ENCODE data around the gene PAFAH2.

Gene PAFAH2

DNA sequence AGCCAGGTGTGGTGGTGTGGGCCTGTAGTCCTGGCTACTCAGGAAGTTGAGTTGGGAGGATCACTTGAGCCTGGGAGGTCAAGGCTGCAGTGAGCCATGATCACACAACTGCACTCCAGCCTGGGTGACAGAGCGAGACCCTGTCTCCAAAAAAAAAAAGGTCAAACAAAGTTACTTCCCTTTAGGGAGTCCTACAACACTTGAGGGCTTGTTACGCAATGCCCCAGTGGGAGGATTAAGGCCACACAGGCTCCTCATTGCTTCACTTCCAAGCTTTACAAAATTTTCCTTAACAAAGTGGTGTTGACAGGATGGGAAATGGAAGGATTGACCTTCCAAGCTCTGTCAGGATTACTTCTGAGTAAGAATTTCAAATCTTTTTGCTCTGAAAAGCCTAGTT, 17.5 kb upstream of the PAFAH2 start:
- no peak for DNase-seq

DNA sequence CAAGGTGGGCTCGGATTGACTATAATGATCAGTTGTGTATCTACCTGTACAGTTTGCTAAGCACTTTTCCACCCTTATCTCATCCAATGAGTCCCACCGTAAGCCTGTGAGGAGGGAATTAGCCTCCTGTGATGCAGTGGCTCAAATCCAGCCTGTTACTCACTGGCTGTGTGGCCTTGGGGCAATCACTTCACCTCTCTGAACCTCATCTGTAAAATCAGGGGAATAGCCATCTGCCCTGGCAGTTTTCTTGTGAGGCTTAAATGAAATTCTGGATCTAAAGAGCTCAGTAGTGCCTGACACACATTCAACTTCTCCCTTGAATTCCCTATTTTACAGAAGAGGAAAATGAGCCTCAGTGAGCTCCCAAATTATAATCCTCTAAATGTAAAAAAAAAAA, 16.3 kb upstream of the PAFAH2 start:
- DNase-seq, result no peak

DNA sequence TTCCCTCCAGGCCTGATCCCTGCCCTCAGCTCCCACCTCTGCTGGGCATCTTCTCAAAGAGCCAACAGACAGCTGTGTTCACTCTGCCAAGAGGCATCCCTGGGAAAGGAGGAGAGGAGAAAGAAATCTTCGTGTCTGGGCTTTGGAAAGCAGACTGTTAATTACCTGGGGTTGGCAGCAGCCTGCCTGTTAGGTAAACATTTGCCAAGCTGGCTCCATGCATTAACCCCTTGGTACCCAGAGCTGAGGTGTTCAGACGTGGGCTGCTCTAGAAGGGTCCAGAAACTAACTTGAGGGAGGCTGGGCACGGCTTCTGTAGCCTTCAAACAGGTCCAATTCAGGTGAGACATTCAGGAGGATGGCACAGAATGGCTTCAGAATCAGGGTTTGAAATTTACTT, 15.0 kb upstream of the PAFAH2 start:
- DNase-seq, result no peak

DNA sequence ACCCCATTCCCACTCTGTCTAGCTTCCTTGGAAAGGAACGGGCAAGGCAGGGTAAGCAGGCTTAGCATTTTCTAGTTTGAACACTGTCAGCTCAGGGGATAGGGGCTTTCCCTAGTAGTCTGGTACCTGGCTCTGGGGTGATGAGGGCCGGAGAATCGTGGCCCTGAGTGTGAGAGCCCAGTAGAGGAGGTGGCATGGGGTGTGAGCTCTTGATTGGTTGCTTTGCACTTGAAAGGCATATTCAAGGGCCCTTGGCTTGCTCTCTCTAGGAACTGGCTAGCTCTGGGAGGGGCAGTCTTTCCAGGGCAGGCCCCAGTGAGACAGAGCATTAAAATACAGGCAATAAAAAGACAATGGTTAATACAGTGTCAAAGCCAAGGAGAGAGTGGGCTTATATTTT, 13.0 kb upstream of the PAFAH2 start:
- DNase-seq, result no peak

DNA sequence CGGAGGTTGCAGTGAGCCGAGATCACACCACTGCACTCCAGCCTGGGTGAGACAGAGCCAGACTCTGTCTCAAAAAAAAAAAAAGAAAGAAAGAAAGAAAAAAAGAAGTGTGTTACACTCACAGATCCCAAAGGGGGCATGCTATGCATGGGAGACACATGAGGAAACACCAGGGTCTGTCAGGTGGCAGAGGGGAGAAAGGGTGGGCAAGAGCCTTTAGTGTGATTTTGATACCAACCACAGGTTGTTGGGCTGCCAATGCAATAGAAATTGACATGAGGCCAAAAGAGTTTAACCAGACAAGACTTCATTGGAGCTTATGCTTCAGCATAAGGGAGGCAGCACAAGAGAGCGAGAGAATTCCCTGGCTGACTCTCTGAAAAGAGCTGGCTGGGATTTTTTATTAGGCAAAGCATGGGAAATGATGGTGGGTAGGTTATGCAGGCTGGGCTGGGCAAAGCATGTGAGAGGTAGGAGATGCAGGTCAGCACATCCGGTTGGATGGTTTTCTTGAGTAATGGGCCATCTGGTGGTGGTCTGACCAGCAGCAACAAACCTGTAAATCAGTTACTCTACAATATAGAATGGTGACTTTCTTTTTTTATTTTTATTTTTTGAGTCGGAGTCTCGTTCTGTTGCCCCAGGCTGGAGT, 12.1 kb upstream of the PAFAH2 start:
- DNase-seq, result no peak

DNA sequence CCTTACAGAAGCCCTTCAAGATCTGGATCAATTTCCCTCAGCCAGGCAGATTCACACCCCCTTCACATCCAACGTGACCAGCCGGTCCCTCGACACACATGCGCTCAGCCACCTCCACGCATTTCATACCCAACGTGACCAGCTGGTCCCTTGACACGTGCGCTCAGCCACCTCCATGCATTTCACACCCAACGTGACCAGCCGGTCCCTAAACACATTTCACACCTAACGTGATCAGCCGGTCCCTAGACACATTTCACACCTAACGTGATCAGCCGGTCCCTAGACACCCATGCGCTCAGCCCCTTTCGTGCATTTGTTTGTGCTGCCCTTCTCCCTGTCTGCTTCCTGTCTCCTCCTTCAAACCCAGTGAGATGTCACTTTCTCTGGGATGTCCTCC, 8.8 kb upstream of the PAFAH2 start:
- DNase-seq, result no peak

DNA sequence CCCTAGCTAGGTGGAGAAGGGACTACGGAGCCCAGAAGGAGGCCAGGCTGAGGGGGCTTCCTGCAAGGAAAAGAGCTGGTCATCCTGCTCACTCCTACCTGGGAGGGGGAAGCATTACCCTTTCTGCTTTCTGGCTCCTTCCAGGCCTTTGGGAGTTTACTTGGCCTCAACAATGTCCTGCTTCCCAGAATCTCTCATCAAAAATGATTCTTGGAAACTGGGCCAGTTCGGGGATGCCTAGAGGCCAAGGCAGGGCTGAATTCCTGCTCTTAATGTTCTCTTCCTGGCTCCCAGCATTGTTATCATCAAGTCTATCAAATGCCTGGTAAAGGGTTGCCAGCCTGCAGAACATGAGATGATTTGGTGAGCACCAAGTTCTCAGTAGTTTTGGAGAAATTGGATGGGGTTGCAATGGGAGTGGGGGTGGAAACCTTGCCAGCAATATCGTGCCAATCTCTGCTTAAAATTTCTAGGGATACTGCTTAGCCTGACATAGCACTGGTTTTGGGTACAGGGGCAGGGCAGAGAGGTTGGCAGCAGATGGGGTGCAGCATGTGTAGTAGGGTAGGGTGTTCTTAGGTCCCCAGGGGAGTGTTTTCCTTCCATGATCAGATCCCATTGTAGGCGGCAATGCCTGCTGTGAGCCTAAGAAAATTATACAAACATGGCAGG, 7.7 kb upstream of the PAFAH2 start:
- DNase-seq, result no peak

DNA sequence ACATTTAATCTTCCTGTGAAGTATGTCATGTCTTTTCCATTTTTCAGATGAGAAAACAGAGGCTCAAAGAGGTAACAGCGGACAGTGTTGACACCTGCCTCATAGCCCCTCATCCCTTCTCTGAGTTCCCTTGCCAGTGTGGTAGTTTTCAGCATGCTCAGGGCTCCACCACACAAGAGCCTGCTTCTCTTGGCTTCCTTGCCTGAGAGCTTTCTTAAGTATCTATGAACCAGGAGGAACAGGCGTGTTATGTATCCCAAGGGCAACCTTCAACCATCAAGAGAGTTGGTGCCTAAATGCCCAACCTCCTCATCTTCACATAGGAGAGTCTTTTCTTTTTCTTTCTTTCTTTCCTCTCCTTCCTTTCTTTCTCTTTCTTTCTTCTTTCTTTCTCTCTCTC, 5.9 kb upstream of the PAFAH2 start:
- no peak for DNase-seq

DNA sequence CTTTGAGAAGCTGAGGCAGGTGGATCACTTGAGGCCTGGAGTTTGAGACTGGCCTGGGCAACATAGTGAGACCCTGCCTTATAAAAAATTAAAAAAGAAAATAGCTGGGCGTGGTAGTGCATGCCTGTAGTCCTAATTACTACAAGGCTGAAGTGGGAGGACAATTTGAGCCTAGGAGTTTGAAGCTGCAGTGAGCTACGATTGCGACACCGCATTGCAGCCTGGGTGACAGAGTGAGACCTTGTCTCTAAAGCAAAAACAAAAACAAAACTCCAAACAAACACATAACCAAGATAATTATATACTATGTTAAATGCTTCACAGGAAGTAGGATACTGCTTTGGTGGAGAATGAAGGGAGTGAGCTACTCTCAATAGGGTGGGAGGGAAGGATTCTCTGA, 5.4 kb upstream of the PAFAH2 start:
- DNase-seq, result no peak

DNA sequence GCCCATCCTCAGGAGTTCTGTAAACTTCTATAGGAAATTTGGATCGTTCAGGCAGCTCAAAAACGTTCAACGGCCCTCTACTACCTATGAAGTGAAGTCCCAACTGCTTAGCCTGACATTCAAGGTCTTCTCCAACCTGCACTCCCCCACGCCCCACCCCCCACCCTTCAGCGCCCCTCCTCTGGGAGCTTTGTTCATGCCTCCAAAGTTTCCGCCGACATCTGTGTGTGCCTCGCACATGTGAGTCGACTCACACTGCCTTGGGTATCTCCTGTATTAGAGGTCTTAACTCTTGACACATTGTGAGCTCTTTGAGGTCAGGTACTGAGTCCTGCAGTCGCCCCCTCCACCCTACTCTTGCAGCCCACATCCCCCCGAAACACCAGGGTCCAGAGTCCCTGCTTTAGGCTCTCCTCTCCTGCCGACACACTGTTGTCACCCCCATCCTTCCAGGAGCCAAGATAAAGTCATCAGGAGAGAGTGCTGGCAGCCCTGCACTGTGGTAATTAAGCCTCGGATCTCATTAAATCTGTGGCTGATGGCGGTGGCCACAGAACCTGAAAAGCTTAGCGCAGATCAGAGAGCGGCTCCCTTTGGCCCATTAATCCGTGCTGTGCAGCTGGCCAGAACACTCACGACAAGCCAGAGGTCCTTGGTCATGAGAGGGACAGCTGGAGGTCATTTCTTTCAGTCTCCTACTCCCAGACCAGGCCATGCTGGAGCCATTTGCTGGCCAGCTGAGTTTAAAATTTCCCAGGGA, 1.4 kb upstream of the PAFAH2 start:
- no peak for DNase-seq

DNA sequence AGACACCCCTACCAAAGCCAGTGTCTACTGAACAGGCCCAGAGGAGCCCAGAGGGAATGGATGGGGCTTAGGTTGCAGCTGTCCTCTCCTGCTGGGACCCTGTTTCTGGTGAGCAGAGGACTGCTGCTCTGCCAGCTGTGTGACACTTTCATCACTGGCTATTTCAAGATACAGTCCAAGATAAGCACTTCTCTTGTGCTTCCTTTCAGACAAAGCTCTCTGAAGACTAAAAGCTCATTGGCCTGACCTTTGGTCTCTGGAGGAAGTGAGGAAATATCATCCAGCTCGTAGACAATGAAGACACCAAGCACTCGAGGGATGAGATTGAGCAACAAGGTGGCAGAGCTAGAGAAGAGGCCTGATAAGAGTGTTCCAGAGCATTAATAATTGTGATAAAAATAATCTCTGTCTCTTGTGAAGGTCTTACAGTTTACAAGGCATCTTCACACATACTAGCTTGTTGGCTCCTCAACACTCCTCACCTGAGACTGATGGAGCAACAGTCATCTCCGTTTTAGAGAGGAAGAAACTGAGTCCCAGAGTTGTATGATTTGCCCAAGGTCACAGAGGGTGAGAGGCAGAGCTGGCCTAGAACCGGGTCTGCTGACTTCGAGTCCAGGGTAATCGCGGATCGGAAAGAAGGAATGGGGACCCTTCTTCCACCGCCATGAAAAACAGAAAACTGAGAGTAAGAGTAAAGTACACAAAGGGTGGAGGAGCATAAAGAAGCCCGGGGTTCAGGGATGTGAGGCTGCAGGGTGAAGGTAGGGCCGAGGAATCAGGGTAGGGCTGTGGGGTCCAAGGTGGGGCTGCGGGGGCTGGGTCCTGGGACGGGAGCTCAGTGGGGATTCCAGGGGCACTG, 666 bp downstream of the PAFAH2 start:
- DNase-seq, result peak in 3 of 56 donors; percentile 3 to 62 (median 53)

DNA sequence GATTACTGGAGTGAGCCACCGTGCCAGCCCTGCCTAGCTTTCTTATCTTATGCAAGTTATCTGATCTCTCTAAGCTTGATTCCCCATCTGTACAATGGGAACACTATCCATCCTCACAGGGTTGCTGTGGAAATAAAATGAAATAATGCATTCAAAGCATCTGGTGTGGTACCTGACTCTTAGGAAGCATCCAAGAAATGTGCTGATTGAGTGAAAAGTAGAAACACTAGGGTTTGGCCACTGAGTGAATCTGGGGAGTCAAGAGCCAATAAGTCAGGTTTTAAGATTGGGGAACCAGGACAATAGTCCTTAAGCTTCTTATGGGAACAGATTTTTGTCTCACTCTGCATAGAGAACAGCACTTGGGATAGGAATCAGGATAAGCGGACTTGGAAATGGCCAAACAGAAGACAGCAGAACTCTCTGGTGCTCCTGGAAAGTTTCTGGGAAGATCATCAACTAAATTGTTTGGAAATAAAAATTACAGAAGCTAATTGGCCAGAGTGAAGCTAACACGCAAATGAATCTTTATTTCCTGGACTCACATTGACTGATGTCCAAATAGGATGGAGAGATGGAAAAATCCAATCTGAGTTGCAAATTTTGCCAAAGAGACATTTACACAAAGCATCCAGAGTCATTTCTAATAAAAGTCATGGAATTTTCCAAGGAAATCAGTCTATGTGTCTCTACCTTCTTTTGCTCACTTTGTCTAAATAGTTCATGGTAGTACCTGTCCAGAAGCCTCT, 3.3 kb downstream of the PAFAH2 start:
- no peak for DNase-seq

DNA sequence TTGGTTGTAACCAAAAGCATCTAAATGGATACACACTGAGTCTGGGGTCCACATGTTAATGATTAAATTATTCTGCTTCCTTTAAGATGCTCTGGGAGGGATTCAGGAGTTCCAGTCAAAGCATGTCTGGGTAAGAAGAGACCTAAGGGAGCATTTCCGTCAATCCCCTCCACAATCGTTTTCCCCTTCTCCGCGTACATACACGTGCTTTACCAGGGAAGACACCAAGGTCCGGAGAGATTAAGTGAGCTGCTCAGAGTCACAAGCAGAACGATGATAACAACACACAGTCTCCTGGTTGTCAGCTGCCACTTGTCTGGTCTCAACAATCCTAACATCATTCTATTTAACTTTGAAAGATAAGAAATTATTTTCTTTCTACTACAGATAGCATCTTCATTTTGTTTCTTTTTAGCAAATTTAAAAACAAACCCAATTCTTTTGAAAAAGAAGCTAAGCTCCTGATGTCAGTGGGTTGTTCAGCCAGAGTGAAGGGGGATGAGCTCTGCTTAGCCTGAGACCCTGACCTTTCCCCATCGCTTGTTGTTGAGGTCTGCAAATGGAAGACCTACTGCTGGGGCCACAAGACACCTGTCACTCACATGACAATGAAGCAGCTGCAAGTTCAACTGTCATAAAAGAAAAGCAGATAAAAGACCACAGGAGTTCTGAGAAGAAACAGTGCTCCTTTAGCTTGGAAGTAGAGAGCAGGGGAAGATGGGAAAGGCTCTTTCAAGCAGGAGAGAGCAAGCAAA, 4.5 kb downstream of the PAFAH2 start:
- no peak for DNase-seq

DNA sequence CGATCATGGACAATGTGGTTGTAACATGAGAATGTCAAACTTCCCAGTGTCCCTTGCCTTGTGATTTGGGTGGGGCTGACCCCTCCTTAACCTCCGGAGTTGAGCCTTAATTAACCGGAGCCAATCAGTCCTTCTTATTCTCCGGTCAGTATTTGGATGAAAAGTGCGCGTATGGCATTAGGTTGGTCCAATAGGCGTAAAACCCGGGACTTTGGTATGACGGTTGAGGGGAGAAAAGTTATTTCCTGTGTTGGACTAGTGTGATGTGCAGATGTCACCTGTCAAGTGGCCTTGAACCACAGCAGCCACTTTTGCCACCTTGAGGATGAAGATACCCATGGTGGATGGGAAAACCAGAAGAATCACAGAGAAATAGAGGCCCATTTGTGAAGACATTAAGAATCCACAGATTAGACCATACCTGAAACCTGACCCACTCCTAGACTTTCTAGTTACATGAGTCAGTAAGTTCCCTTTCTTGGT, 5.1 kb downstream of the PAFAH2 start:
- no peak for DNase-seq

DNA sequence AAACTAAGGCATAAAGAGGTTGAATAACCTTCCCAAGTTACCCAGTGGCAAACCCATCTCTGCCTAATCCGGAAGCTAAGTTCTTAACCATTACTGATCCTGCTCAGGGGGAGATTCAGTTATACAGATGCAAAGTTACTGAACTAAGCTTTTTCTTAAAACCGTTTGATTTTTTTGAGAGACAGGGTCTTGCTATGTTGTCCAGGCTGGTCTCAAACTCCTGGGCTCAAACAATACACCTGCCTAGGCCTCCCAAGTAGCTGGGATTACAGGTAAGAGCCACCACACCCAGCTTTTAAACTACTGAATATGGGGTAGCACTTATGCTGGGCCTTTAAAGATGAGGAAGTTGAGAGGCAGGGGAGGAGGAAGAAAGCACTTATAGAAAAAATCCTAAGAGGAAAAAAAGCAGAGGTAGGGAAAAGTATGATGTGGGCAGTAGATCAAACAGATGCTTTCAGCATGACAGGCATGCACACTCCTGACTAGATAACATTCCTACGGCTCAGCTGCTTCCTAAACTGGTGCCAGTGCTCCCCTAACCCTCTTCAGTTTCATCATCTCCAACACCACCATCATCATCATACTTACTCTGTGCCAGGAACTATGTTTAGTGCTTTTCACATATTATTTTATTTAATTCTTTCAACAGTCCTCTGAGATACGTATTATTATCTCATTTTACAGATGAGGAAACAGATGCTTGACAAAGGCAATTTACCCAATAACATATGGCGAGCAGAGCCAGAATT, 5.8 kb downstream of the PAFAH2 start:
- no peak for DNase-seq

DNA sequence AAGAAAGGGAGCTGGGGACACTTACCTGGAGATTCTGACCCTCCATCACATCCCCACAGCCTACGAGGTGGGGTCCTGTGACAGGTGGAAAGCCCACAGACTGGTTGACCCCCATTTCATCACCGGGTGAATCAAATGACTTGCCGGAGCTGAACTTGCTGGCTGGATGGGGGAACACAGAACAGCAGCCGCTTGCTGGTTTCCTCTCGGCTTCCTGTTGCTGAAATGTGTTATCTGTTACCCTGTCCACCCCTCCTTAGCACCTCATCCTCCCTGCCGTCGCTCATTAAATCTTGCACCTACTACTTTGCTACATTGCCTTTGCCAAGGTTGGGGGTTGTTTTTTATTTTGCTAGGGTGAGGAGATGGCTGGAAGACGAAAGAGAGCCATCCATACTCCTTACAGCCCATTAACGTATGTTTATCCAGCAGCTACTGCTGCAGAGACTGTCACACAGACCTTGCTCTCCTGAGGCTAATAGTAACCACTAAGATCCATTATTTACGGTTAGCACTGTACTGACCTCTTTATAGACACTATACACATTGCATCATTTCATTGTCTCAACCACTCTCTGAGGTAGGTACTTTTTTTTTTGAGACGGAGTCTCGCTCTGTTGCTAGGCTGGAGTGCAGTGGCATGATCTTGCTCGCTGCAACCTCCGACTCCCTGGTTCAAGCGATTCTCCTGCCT, 7.0 kb downstream of the PAFAH2 start:
- DNase-seq, result no peak

DNA sequence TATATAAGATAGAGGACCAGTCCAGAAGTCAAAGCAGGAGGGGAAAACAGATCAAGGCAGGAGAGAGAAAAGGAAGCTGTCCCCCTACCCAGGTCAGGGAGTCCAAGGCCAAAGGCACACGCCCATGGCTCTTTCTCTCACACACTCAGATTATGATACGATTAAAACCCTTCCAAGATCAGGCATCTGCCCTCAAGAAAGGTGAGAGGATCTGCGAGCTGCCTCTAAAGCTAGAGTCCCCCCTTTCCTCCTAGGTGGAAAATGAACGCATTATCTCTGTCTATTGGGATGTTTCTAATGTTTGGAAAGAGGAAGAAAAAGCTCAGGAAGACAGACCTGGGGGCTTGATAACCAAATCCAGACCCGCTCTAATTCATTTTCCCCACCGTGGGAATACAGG, 7.6 kb downstream of the PAFAH2 start:
- no peak for DNase-seq

DNA sequence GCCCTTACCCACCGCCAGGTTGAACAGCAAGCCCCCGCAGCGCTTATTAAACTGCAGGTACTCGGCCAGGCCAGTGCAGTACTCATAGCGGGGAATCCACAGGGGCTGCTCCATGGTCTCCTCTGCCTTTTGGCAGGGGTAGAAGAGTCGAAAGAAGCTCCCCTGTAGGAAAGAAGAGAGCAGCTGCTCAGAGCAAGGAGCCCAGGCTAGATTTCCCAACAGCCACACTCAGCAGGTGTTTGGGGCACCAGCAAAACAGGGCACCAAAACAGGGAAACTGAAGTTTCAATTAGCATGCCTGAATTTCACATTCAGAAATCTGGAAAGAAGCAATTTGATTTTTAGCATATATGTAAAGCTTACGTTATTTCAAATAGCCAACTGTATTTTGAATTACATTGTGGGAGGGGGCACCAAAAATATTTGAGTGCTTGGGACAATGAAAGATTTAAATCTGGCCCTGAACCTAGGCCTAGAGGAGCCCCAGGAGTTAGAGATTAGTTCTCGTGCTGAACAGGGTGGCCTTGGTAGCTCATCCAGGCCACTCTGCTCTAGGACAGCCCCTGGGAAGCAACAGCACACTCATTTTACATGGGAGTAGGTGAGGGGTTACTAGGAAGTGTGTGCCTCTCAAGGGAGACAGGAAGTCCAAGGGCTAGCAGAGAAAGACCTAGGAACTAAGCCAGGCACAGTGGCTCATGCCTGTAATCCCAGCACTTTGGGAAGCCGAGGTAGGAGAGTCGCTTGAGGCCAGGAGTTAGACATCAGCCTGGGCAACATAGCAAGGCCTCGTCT, 8.2 kb downstream of the PAFAH2 start:
- no peak for DNase-seq
